ENCODE results near the gene JAKMIP1.

JAKMIP1 gene

DNA sequence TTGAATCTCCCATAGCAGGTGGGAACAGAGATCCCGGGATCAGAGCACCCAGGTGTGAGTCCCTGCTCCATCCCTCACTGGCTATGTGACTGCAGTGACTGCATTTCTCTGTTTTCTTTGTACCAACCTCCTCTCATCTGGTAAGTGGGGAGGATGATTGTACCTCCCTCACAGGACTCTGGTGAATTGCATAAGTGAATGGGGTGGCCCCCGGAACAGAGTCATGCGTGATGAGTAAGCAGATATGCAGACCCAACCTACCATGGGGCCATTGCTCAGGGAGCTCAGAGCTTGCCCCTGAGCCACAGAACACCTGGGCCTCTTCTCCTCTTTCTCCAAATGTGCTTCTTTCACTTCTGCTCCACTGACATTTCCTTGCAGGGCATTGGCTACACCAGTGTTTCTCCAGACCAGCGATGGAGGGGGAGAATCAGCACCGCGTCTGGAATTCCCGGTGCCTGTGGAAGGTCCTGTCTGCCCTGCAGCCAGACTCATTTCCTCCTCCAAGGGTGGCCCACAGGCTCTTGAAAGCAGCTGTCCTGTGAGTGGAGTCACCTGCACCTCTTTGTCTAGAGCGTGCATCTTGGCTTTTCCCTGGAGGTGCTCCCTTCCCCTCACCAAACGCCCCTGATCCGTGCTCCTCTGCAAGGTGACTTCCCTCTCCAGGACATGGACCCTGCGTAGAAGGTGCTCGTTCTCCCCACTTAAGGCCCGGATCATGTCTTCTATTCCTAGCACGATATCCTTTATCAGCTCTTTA, 212.1 kb downstream of the JAKMIP1 start:
- no peak for DNase-seq

DNA sequence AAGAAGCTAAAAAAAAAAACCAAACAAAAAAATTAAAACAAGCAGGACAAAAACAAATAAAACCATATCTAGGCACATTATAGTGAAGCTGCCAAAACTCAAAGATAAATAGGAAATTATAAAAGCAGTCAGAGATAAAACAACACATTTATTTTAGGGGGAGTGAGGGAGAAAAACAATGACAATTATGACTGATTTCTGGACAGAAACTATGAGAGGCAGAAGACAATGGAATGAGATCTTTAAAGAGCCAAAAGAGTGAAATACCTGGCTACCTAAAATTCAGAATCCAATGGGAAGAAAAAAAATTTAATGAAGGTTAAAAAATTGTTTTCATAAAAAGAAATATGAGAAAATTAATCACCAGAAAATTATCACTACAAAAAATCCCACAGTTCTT, 215.5 kb downstream of the JAKMIP1 start:
- DNase-seq = no peak

DNA sequence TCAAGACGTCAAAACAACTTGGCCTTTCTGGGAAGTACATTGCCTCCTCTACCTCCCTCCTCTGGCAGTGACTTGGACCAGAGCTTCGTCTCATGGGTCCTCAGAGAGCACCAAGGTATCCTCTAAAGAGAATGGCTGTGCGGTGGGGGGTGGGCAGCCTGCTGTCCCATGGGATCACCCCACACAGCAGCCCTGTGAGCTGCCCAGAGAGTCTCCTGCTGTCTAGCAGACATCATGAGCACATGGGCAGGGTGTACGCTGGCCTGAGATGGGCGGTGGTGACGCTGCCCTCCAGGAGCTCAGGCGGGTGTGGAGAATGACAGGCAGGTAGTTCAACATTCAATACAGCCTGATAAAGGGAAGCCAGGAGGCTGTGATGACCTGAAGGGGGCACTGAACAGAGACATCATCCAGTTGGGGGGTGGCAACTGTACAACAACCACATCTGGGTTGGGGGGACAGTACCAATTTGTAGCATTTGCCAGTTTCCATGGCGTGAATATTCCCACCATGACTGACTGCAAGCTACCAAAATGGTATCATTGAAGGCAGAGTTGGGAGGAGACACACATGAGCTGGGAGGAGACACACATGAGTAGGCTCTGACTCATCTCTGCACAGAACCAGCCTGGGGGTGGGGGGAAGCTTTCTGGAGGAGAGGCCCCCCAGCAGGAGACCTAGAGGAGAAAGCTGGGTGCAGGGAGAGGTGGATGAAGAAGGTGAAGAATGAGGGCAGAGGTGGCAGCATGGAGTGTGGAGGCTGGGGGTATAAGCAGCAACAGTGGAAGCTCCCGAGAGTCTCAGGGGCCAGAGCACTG, 218.0 kb downstream of the JAKMIP1 start:
- DNase-seq = no peak

DNA sequence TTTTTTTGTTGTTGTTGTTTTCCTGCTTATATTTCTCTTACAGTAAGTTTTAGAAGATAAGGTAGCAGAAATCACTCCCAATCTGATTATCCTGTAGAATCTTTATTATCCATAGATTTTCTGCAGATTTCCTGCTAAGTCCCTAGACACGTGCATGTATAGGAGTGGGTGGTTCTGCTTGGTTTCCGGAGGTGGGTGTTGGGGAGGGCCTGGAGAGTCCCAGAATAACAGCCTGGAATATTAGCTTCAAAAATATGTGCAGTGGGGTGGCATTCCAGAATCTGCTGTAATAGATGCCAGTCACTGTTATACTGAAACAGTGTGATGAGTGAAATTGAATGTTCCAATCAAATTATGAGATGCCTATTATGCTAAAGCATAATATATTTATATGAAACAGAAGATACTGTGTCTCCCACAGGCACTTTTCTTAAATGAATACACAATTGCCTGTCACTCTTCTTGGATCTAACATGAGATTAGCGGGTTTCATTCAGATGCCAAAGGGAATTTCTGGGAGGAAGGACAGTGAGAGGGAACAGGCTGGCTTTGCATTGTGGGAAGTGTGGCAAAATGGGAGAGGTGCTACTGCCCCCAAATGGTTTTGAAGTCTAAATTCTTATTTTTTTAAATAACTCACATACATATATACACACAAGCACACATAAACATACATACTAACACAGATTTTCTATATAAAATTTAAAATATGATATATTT, 219.8 kb downstream of the JAKMIP1 start:
- DNase-seq = no peak

DNA sequence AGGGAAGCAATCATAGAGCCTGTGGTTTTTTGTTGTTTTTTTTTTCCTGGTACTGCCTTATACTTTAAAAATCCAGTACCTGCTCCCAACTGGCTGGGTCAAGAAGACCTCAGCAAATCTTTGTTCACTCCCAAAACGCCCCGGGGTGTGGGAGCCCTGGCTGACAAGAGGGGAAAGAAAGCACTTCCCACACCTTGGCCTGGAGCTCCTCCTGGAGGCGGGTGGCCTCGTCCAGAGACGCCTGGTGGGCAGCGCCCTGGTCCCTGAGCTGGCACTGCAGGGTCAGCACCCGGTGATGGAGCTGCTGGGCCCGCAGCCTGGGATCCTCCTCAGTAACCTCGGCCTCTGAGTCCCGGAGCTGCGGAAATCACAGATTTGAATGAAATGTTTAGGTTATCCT, 220.4 kb downstream of the JAKMIP1 start:
- DNase-seq = no peak

DNA sequence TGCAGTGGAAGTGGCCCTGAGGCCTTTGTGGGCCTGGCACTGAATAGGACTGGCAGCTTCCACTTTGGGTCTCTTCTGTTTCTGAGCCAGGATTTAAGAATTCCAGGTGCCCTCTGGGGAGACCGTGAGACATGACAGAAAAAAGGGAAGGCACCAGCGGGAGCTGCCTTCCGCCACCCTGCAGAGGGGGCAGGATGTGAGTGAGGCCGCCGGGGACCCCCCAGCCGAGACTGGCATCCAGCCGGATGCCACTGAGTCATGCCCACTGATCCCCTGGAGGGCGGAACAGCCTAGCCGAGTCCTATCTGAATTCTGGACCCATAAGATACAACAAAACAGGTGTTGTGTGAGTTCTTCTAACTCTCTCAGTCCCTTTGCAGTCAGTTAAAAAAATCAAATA, 223.4 kb downstream of the JAKMIP1 start:
- DNase-seq = no peak

DNA sequence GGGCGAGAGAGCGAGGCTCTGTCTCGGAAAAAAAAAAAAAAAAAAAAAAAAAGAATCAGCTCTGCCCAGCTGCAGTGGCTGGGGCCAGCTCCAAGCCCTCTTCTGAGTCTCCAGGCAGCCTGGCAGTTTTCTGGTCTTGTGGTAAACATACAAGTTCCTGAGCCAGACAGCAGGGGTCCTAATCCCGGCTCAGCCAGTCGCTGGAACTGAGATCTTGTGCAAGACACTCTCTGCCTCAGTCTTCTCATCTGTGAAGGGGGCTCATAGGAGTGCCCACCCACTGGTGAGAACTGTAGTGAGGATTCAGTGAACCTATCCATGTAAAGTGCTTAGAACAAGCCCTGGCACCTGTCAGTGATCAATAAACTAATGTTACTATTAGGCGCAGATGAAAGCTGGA, 223.9 kb downstream of the JAKMIP1 start:
- no peak for DNase-seq
